ENCODE measurements around the gene ATP2B2. TPM values are rescaled to one million over a fixed set of nuclear protein-coding genes. Genes with fewer than 3 reads are reported as not detected.

The ATP2B2 gene
- total RNA-seq, 2 donors from 2014 or later = 0.14 to 0.74 TPM

DNA sequence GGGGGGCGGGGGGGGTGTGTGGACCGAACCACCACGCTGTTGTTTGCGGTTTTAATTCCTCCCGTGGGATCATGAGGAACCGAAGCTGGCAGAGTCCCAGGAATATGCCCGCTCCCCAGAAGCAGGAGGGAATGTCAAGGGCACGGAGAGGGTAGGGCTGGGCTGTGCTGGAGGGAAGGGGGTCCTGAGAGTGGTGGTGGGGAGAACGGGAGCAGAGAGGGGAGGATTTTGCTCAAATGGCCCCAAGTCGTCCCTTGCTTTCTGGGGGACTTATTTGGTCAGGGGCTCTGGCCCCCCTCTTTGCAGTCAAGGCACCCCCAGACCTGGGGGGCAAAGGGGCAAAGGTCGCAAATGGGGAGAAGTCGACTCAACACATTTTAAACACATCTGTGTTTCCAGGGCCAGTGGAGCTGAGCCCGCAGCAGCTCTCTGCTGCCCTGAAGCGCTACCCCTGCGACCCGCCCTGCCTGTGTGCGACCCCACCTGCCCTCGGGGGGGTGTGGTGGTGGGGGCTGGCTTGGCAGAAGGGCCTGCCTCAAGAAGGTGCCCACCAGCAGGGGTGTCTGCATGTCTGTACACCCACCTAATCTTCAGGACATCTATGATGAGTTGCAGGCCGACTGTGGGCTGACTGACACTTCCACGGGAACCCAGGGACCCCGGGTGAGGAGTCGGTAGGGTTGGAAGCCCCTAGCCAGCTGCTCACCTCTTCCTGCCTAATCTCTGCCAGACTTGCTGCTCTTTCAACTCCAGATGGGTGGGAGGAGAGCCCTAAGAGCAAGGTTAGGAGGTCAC is 602 bp upstream of the ATP2B2 start:
- WGBS = 35% methylated on average over 22 of the region's 22 CpGs
- Histone ChIP-seq H3K4me3 (no peak overlapping the region), H3K27me3 (replicated peaks; ENCODE audit: insufficient read depth) (peaks cover 14% of the 10 kb centered on the region)

DNA sequence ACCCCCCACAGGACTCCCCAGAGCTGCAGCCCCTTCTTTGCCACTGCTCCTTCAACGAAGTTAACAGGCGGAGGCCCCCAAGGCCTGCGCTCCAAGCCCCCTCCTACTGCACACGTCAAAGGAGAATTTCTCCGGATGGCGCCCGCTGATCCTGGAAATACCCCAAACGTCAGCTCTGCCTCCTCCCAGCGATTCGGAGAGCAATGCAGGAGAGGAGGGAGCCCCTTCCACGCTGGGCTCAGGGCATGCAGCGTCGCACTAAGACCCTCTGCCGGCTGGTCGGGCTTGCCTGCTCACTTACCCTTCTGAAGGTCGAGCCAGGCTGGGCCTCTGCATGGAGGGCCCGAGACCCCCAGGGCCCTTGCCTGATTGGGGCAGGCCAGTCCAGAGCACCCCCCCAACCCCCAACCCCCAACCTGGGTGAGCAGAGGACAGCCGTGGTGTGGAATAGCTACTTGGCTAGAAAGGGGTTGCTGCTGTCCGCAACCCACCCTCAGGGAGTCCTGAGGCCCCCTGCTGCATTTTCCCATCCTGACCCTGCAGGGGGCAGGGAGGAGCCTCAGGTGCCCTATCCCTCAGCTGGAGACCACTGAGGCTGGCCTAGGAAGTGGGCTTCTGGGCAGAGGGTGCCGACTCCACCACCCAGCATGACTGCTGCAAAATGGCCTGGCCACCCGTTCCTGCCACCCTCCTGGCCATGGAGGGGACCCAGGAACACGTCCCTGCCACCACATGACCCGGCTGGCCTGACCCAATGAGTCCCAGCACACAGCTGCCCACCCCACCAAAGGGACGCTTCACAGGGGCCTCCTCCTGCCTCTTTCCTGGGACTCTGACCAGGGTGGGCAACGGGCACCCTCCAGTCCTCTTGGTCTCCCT is 976 bp downstream of the ATP2B2 start:
- 56% methylated on average over 23 of the region's 25 CpGs for WGBS
- Histone ChIP-seq H3K4me1 (replicated peaks) (no peaks in the 10 kb centered on the region), H3K27me3 (replicated peaks; ENCODE audit: insufficient read depth) (peaks cover 14% of the 10 kb centered on the region), H3K27ac (no peak overlapping the region), H3K4me3 (no peak overlapping the region), H3K36me3 (no peaks in the 10 kb centered on the region), H3K9me3 (no peaks in the 10 kb centered on the region)
- intact Hi-C loops (cut with DNase I) = no loop called here
- TF ChIP-seq POLR2A (IDR thresholded peaks at IDR 0.05) = no peak
- TF ChIP-seq POLR2AphosphoS5 (IDR thresholded peaks at IDR 0.05) = no peak
- TF ChIP-seq, protein P1, sequence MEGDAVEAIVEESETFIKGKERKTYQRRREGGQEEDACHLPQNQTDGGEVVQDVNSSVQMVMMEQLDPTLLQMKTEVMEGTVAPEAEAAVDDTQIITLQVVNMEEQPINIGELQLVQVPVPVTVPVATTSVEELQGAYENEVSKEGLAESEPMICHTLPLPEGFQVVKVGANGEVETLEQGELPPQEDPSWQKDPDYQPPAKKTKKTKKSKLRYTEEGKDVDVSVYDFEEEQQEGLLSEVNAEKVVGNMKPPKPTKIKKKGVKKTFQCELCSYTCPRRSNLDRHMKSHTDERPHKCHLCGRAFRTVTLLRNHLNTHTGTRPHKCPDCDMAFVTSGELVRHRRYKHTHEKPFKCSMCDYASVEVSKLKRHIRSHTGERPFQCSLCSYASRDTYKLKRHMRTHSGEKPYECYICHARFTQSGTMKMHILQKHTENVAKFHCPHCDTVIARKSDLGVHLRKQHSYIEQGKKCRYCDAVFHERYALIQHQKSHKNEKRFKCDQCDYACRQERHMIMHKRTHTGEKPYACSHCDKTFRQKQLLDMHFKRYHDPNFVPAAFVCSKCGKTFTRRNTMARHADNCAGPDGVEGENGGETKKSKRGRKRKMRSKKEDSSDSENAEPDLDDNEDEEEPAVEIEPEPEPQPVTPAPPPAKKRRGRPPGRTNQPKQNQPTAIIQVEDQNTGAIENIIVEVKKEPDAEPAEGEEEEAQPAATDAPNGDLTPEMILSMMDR (IDR thresholded peaks at IDR 0.05) = no peak
- no peak for DNase-seq (ENCODE audit: low spot score)

More for the DNA sequence above, 602 bp upstream of the ATP2B2 start:
- DNase-seq (ENCODE audit: low spot score) = no peak
- Histone ChIP-seq H3K27ac (no peak overlapping the region), H3K36me3 (no peaks in the 10 kb centered on the region), H3K9me3 (no peaks in the 10 kb centered on the region), H3K4me1 (replicated peaks) (no peaks in the 10 kb centered on the region)
- intact Hi-C loops (cut with DNase I) = no loop called here
- TF ChIP-seq POLR2A (IDR thresholded peaks at IDR 0.05) (no peak), POLR2AphosphoS5 (IDR thresholded peaks at IDR 0.05) (no peak)
- TF ChIP-seq, protein P1 (IDR thresholded peaks at IDR 0.05) = no peak

GRCh38 chr3:10503217-10503796 is 2.1 kb downstream of the ATP2B2 start:
- Histone ChIP-seq H3K27me3 (replicated peaks; ENCODE audit: insufficient read depth) (peaks cover 14% of the 10 kb centered on the region), H3K36me3 (no peaks in the 10 kb centered on the region), H3K4me3 (no peak overlapping the region), H3K27ac (no peak overlapping the region), H3K9me3 (no peaks in the 10 kb centered on the region), H3K4me1 (replicated peaks) (no peaks in the 10 kb centered on the region)
- intact Hi-C loops (cut with DNase I) = no loop called here
- TF ChIP-seq POLR2AphosphoS5 (IDR thresholded peaks at IDR 0.05) (no peak), POLR2A (IDR thresholded peaks at IDR 0.05) (no peak)
- TF ChIP-seq, protein P1 (IDR thresholded peaks at IDR 0.05) = no peak
- no peak for DNase-seq (ENCODE audit: low spot score)
- 63% methylated on average over 12 of the region's 15 CpGs for WGBS

- H3K4me1 ChIP-seq (replicated peaks) = no peaks in the 10 kb centered on the region
- 85% methylated on average over 12 of the region's 12 CpGs for WGBS
- no peak overlapping the region for H3K27ac ChIP-seq
- H3K4me3 ChIP-seq = no peak overlapping the region
- TF ChIP-seq POLR2AphosphoS5 (IDR thresholded peaks at IDR 0.05) = no peak
- TF ChIP-seq, protein P1 (IDR thresholded peaks at IDR 0.05) = no peak
- no peak for TF ChIP-seq POLR2A (IDR thresholded peaks at IDR 0.05)
- intact Hi-C loops (cut with DNase I) = no loop called here
- no peaks in the 10 kb centered on the region for H3K36me3 ChIP-seq
- DNase-seq (ENCODE audit: low spot score) = no peak
- H3K9me3 ChIP-seq = no peaks in the 10 kb centered on the region
- H3K27me3 ChIP-seq (replicated peaks; ENCODE audit: insufficient read depth) = peaks cover 14% of the 10 kb centered on the region
Measured at GRCh38 chr3:10502185-10502880, 3.1 kb downstream of the ATP2B2 start.
